NCI-H2227 (cell line): ENCODE data around the gene SLC10A7.

Experiments used
- DNase-seq: peaks from one replicate; lab custom pipeline; 2025; ENCODE audit not compliant: unreplicated experiment; lab: John Stamatoyannopoulos, UW

Gene SLC10A7

DNA sequence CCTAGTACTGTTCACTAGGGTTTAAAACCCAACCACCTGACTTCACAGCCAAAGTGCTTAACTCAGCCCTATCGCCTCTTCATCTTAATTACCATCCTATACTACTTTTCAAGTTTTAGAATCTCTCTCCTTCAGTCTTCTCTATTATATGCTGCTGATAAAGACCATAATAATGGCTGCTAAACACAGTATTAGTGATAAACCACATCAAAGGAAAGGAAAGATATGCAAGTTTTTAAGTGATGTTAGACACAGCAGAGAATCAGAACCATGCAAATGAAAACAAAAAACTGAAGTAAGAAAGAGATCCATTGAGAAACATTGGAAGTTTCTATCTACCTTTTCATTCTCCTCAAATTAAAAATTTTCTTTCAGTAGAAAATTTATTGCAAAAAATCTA, 206.6 kb downstream of the SLC10A7 start:
- no peak for DNase-seq

DNA sequence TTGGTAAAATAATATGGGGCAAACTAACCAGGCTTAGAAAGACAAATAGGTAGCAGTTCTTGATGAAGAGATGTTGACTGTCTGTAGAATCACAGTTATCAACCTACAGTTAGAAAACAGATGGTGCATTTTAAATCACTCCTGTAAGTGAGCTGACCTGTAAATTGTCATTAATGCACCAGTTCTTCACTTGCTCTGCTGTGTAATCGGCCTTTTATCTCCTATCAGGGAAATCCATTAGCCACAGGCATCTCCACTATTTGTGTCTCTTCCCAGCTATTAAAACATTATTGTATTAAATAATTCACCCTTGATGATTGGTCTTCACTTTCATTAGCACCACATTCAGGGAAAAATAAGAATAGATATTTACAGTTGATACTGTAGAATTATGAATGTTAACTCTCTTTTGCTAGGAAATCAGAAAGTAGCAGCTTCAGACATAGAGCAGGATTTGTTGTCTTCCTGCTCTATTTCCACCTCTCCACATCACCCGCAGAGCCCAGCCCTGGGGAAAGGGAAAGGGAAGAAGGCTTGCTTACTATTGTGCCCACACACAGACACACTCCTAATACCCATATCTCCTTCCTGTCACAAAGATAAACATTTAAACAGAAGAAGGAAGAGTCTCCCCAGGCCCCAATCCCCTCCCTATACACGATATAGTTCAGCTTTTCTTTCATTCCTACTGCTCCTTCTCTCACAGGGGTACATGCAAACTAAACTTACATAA, 210.3 kb downstream of the SLC10A7 start:
- no peak for DNase-seq

DNA sequence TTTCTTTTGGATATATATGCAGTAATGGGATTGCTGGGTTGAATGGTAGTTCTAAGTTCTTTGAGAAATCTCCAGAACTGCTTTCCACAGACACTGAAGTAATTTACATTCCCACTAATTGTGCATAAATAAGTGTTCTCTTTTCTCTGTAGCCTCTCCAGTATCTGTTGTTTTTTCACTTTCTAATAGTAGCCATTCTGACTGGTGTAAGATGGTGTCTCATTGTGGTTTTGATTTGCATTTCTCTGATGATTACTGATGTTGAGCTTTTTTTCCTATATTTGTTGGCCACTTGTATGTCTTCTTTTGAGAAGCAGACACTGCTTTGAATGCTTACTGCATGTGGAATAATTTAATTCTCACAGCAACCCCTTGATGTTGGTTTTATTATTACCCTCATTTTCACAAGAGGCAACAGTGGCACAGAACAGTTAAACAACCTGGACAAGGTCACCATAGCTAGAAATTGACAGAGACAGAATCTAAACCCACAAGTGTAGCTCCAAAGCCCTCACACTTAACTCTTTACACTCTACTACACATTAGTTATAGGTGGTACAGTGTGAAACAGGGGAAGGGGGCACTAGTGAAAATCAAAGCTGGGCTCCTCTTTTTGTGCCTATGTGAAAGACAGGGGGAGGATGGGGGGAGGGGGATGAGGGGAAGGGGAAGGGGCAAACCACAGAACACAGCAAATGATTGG, 211.3 kb downstream of the SLC10A7 start:
- DNase-seq = no peak

DNA sequence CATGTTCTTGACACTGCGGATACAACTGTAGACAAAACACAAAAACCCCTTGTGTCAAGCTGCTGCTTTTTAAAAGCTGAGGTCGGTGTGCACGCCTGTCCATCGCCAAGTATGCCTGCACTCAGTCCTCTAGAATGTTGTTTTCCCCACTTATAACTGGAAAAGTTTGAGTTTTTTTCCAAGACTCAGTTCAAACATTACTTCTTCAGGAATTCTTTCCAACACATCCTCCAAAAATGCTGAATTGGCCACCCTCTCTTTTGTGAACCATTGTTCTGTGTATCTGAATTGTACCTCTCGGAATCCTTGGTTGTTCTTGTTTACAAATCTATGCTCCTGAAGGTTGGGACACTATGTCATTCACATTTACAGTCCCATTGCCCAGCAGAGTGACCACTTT, 212.8 kb downstream of the SLC10A7 start:
- no peak for DNase-seq

DNA sequence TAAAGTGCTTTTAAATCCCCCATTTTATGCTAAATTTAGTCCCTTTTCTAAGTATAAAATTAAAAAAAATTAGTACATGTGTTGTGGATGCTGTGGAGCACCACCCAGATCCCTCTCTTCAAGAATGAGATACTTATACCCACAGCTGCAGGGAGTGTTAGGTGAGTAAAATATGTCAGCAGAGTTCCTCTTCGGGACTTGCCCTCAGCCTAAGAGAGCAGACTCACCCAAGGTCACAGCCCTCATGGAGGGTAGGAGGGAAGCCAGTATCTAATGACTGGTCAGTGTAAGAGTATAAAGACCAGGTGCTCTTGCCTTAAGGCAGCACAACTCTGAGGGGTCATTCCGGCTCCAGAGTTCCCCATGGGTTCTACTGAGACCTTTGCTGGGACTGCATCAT, 218.9 kb downstream of the SLC10A7 start:
- DNase-seq = no peak

DNA sequence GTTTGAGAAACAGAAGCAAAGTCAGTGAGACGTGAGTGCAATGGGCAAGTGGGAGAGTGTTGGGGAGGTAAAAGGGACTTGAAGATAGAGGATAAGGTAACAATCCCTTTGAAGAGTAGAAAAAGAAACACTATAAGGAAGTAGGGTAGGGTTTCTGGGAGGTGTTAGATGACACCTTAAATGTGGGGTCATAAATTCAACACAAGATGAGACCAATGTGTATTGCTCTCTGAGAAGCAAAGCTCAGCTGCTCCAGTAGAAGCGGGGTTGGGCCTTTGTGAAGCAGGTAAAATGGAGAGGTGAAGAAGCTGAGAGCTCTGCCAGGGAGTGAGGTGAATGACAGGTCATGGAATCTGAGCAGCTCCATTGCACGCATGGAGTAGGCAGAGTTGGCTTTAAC, 222.1 kb downstream of the SLC10A7 start:
- no peak for DNase-seq

DNA sequence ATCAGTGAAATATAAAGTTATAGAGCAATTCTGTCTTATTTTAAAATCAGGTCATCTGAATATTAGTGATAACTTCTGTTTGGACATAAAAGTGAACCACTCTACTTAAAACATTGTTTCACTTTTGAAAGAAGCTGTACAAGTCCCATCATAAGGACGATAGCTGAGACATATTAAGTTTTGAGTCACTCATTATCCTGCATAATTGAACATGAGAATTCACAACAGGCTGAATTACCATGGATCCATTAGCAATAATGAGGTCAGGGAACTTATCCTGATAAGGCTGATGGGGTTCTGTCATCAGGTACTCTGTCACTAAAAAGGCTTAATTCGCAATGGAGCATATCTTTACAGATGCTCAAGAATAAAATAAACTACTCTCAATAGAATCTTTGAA, 227.0 kb downstream of the SLC10A7 start:
- no peak for DNase-seq

DNA sequence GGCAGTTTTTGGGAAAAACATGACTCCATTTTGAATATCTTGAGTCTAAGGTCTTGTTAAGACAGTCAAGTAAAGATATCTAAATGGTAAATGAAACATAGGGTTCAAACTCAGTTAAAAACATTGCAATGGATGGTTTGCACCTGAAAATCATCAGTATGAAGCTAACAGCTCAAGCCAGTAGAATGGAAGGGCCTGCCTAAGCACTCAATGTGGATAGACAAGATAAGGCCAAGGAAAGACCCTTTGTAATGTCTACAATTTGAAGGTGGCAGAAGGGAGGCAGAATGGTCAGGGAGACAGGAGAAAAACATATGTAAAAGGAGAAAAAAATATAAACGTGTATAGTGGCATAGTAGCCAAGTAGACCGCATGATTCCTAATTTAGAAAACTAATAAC, 229.2 kb downstream of the SLC10A7 start:
- DNase-seq = no peak

DNA sequence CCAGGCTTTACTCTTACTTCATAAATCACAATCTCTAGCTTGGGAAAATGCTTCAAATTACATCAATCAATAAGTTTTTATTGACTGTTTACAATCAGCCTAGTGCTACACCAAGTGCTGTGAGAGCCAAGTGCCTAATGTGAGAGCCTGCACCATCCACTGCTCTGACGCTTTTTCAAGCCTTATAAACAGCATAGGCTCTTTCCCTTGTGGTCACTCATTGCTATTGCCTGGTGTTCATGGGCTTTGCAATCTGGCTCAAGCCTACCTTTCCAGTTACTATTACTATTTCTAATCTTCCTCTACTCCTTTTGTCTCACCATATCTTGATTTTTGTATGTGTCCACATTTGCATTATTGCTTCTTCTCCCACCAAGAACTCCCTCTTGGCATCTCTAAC, 230.4 kb downstream of the SLC10A7 start:
- no peak for DNase-seq

DNA sequence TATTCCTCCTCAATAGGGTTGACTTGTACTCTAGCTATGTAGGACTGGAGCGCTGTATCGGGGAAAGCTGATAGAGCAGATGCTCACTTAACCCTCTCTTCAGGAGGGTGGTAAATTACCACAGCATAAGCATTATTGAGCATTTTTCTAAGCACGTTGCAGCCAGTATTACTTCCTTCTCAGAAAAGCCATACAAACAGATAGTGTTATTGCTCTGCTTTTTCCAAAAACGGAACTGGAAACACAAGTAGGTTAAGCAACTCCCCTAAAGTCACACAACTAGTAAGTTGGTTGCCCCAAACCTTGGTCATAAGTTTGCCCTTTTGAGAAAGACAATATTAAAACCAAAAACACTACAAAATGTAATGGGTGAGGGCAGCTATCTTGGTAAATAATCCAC, 233.5 kb downstream of the SLC10A7 start:
- no peak for DNase-seq

DNA sequence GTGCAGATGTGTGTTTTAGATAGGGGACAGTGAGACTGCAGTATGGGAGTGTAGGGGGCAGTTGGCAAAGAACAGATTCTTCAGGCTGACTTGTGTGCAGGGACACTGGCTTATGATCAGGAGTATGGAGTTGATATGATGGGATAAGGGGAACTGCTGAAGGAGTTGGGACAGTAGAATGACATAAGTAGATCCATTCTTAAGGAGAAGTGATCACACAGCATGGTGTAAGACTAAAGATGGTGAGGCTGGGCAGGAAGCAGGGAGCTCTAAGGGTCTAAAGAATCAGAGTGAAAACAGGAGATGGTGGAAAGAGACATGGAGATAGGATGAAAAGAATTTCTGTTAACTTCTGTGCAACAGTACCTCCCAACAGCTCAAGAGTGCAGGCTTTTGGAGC, 236.7 kb downstream of the SLC10A7 start:
- no peak for DNase-seq

DNA sequence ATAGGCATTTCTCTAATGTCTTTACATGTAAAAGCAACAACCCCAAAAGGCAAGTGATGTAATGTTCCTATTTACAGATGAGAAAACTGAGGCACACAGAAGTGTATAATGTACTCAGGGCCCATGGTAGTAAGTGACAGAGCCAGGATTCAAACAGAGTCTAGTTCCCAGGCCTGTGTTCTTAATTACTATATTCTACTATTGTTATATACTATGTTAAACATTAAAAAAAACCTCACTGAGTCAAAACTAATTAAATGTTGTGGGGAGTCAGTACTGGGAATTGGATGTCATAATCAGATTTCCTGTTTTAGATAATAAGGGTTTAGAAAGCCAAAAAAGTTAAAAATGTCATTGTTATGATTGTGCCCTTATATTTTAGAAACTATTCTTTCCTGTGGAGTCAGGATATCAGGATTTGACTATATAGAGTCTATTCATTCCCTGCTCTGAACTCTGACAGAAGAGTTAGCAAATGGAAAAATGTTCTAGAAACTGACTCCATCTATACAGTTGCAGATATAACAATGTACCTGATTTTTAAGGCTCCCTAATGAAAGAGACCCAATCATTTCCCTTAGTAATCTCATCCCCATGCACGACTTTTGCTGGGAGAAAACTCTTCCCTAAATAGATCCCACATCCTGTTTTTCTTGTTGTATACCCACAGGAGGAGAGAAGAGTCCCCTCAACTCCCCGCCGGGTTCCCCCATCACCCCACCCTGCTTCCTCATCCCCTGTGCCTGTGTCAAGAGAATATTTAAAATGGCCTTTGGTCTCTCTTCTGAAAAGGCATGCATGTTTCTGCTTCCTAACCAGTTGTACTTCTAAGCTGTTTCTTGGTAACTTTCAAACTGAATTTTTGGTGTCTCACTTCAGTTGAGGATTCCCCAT, 237.7 kb downstream of the SLC10A7 start:
- no peak for DNase-seq

DNA sequence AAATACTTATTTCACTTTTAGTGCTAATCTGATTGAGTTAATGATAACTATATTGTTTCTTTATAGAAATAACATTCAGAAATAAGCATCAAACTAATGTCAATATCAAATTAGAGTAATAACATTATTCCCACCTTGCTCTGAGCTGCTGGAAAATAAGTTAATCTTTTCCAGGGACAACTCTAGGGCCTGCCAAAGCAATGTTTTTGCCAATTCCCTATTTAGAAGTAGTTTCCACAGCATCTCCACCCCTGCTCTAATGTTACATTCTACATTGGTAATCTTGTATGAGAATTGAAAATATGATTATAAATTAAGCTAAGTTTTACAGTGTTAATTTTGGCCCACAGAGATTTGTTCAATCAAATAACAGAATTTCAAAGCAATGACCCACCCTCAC, 239.1 kb downstream of the SLC10A7 start:
- DNase-seq = no peak

DNA sequence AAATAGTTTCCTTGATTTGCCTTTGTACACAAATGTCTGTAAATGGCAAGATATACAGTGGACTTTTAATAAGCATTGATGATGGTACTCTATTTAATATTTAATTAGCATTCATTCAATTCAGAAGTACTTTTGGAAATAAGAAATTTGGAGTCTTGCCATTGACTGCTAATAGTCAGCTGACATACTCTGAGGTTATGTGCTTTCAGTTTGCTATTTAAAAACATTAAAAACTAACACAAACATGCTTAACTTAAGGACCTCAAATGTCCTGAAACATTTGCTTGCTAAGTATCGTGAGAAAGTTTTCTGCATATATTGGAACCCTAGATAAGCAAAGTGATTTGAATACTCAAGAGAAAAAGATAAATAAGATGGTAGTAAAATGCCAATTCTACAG, 242.8 kb downstream of the SLC10A7 start:
- no peak for DNase-seq

DNA sequence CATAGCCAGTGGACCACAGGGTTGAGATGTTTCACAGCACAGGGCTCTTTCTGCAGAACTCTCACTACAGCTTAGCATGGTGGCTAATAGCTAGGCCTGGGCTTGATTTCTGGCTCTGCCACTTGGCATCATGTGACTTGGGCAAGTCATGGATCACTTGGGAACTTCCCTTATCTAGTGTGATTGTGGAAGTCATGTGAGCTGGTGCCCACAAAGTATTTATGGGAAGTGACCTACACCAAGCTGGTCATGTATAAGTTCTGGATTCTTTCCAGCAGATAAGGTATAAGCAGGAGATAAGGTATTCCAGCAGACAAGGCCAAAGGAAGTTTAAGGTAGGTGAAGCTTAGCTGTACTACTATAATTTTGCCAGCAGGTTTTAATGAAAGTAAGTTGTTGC, 246.4 kb downstream of the SLC10A7 start:
- no peak for DNase-seq

DNA sequence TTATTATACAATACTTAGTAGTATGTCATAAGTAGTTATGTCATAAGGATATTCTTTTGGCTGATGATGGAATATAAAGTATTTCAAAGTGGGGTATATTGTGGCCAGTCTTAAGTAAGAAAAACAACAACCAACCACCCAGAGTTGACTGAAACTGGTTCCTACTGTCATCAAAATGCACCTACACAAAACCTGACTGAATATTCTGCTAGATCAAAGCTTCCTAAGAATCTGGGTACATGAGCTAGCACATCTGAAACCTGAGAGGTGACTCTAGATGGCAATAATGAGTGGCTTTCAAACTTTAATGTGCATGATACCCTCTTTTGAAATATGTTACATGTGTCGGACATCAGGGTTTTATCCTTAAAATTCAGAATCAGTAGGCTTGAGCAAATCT, 247.0 kb downstream of the SLC10A7 start:
- no peak for DNase-seq

DNA sequence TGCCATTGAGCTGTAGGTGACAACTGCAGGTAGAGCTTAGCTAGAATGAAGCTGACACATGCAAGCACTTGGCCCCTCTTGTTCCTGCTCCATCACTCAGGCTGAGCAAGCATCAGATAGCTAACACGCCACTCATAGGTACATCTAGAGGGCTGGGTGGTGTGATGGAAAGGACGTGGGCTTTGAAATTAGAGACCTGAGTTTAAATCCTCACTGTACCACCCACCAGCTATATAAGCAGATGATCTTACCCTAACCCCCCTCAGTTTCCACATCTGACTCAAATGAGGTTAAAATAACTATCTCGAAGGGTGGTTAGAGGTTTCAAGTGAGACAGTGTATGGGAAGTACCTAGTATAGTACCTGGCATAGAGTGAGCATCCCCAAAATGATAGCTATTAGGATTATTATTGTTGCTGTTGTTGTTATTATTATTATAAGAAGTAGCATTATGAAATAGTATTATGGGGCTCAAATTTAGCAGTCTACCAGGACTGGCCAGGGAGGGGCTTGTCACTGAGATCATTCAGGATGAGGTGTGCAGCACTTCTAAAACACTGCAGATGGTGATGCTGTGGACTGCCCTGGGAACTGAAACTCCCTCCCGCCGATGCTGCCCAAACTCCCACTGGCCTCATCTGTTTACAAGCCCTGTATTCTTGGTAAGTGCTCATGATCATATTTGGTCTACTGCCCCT, 248.4 kb downstream of the SLC10A7 start:
- no peak for DNase-seq

DNA sequence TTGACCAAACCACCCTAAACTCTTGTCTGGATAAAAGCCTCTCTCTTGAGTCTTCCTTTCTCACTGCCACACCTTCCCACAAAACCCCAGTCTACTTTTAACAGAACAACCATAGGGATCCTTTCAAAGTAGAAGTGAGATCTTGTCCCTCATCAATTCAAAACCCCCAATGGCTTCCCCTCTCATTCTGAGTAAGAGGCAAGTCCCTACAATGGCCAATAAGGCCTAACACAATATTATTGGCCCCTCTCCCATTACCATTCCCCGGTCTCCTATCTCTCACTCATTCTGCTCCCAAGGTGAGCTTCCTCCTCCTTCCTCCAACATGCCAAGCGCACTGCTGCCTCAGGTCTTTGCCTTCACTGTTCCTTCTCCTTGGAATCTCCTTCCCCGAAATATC, 250.3 kb downstream of the SLC10A7 start:
- DNase-seq = no peak

DNA sequence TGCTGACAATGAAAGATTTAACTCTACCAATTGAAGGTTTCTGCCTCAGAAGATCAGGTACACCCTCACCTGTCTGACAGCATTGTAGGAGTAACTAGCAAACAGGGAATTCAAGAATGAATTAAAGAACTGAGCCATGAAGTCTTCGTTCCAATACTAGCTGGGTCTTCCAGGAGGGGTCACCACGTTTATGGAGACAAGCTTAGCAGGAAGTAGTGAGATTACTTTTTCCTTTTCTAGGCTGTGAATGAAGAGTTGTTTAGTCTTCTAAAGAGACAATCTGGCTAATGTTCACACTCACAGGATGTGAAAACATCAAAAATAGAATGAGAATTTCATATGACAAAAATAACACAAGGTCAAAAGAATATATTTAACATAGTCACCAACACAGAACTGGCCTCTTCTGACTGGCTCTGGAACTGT, 252.5 kb downstream of the SLC10A7 start:
- no peak for DNase-seq

DNA sequence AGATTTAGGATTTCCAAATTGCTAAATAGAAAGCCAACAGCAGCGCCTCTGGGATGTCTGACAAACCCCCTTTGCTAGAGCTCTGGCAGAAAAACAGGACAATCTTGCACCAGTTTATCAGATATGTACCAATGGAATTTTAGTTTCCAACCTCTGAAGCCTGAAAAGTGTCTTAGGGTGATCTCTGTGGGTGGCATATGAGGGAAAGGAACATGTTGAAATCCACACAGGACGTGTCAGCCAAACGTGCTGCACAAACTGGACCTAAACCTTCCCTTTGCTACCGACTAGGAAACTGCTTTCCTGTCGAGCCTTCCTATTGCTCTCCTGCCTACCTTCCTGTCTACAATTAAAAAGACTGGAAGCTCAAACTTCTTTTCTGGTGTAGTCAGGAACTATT, 253.9 kb downstream of the SLC10A7 start:
- DNase-seq = no peak

DNA sequence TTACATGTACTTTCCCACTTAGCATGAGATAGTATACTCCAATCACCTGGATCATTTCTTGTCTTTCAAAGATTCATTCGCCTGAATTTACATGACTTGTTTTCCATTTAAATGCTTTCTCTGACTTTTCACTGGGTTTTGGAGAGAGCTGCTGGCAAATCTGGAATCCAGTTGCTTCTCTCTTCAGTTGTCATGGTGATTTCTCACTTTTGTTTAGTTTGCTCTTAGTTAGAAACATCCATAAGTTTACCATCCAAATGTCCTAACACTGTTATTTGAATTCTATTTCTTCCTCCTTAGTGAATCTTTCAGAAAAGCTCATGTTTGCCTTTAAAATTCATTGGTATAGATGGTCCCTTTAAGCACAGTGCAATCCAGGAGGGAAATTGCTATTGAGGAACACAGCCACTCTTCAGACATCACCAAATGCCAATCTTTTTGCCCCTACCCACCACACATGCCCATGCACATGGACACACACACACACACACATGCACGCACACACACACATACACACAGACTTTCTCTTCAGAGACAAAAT, 255.7 kb downstream of the SLC10A7 start:
- no peak for DNase-seq
